ENCODE results near the gene MBD1. TPM values are rescaled to one million over a fixed set of nuclear protein-coding genes. Genes with fewer than 3 reads are reported as not detected.
"Not testable (repeated sequence)": the region's sequence is repeated elsewhere in the genome, so short reads cannot be mapped to it uniquely, and the experiment has no call there.

MBD1 gene, protein sequence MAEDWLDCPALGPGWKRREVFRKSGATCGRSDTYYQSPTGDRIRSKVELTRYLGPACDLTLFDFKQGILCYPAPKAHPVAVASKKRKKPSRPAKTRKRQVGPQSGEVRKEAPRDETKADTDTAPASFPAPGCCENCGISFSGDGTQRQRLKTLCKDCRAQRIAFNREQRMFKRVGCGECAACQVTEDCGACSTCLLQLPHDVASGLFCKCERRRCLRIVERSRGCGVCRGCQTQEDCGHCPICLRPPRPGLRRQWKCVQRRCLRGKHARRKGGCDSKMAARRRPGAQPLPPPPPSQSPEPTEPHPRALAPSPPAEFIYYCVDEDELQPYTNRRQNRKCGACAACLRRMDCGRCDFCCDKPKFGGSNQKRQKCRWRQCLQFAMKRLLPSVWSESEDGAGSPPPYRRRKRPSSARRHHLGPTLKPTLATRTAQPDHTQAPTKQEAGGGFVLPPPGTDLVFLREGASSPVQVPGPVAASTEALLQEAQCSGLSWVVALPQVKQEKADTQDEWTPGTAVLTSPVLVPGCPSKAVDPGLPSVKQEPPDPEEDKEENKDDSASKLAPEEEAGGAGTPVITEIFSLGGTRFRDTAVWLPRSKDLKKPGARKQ
- 36.3 and 44.3 TPM in 2 replicates for total RNA-seq (2014; rRNA removed; shearing (Covaris generic))

DNA sequence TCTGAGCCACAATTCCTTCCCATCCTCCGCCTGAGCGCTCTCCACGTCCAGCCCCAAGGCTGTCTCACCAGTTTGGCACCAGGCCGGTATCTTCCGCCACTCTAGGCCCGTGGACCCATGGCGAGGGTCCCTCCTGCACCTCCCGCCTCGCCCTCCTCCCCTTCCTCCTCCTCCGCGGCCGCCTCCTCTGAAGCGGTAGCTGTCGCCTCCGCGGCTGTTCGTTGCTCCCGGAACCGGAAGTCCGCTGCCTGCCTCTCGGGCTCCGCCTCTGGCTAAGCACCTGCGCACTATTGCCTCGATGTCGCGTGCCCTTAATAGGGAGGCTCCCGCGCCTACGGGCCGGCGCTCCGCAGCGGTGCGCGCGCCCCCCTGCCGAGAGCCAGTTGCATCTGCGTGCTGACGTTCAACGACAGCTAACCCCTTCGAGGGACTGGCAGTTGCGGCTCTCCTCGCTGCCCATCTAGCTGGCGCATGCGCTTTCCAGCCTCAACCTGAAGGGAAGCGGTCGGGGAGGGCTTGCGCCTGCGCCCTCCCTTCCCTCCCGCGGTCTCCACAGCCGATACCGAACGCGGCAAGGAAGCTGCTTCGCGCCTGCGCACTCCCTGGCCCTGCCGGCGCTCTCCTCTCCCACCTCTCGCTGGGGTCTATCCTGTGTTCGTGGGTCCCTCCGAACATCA lies at the start of gene MBD1:
TSS of gene MBD1 (minus strand) at position 229 of the 677 bp plus-strand sequence. CDS start 1,531 bp downstream, outside the sequence.
- DNase-seq (ENCODE audit: low read depth): peak; percentile 93

DNA sequence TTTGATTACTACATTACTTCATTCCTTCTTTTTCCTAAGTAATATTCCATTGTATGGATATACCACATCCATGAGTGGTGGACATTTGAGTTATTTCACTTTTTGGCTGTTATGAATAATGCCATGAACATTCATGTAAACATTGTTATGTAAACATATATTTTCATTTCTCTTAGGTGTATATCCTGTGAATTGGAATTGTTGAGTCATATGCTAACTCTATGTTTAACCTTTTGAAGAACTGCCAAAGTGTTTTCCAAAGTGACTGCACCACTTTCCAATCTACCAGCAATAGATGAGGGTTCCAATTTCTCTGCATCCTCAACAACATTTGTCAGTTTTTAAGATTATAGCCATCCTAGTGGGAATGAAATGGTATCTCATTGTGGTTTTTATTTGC lies 48.9 kb upstream of the MBD1 start:
- no peak for DNase-seq (ENCODE audit: low read depth)

DNA sequence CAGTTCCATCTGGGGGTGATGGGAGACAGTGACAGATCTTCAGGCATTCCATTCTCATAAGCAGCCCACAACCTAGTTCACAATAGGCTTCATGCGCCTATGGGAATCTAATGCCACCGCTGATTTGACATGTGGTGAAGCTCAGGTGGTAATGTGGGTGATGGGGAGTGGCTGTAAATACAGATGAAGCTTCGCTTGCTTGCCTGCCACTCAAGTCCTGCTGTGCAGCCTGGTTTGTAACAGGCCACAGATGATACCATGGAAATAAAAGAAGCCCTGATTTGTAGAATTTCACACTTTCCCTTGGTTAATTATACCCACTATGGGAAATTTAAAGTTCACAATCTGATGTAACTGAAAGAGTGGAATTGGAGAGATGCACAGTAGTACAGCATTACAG lies 46.7 kb upstream of the MBD1 start:
- no peak for DNase-seq (ENCODE audit: low read depth)

DNA sequence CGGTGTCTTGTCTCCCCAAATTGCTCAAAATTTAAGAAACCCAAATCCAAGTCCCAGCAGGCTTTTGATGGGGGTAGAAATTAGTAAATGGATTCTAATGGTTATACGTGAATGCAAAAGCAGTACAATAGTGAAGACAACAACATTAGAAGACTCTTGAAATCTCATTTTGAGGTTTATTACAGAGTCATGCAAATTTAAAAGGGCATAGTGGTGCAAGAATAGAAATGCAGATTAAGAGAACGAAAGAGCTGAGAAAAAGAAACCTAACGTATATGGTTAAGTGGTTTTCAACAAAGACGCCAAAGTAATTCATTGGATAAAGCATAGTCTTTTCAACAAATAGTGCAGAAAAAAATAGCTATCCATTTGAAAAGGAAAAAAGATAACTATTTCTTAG lies 39.4 kb upstream of the MBD1 start:
- DNase-seq (ENCODE audit: low read depth): no peak

DNA sequence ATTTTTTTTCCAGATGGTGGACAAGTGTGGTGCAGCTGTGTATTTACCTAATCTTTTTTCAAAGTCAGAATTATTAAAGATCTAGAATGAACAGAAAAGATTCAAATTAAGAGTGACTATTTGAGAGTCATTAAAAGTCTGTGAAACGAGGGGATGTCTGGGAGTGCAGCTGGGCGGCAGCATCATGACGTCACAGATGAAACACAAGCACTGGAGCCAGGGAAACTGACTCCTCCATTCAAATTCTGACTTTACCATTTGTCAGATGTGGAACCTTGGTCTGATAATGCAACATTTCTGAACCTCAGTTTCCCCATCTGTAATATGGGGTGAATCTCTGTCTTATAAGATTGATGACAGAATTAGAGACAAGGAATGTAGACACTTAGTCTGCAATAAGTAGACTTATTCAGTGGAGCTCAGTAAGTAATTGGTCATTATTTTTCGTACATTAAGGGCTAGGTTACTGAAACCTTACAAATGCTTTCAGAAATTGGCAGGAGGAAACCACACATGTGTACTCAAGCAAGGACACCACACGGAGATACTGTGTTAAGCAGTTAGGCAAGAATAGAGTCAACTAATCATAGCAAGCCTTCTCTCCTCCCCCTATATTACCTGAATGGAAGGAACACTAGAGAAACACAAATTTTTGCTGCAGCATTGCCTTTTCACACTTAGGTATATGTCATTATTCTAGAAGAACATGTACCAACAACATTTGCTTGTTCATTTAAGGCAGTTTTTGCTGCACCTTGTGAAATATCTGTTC lies 34.0 kb upstream of the MBD1 start:
- DNase-seq (ENCODE audit: low read depth): no peak

DNA sequence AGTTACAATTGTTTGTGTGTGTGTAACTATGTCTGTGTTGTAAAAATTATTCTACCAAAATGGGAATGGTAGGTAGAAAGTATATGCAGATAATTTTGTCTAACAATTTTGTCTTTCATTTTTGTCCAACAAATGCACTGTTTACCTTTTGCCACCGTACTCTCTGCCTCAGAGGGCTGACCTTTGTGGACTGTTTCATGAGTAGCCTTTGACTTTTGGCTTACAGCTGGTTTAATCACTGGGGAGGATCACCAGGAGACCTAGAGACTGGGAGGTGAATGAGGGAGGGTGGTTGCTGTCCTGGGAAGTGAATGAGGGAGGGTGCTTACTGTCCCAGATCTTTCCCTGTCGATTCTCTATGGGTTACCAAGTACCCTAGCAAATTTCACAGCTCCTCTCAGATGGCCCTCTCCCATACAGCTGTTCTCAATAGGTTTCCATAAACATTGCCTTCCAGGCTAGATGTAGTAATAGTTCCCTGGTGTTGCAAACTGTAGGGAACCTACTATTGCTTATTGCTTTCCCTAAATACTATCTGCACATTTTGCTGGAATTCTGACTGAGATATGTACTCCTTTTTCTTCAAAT lies 32.6 kb upstream of the MBD1 start:
- DNase-seq (ENCODE audit: low read depth): no peak

DNA sequence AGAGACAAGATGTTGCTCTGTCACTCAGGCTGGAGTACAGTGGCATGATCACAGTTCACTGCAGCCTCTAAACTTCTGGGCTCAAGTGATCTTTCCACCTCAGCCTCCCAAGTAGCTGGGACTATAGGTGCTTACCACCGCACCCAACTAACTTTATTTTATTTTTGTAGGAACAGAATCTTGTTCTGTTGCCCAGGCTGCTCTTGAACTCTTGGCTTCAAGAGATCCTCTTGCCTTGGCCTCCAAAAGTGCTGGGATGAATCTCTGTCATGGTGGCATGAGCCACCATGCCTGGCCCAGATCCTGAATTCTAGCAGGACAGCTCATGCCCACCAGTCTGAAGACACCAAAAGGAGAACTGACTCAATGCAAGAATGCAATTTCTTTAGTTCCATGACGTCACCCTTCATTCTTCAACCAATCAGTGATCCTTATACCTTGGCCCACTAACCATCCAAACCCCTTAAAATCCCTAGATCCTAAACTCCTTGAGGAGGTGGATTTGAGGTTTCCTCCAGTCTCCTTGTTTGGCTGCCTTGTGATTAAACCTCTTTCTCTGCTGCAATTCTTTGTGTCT lies 31.8 kb upstream of the MBD1 start:
- no peak for DNase-seq (ENCODE audit: low read depth)

DNA sequence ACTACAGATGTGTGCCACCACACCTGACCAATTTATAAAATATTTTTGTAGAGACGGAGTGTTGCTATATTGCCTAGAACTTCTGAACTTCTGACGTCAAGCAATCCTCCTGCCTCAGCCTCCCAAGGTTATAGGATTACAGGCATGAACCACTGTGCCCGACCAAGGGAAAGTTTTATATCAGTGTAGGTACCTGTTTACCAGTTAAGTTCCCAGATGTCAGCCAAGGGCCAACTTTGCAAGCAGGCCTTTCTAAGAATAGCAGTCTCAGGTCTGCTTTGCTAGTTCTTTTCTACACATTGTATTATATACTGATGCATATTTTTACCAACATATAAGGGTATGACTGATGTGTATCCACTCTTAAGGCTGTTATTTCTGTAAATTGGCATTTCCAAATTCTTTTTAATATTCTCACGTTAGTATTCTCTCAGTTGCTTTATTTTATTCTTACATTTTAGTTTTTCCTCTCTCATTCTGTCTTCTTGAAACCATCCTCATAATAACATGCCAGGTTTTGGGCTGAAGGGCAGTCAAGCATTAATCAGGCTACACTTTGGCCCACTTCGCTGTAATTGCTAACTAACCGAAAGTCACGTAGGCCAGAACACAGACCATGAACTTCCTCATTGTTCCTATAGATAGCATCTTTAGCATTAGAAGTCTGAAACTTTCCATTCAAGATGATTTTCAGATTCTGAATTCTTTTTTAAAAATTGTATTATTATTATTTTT lies 31.1 kb upstream of the MBD1 start:
- no peak for DNase-seq (ENCODE audit: low read depth)

DNA sequence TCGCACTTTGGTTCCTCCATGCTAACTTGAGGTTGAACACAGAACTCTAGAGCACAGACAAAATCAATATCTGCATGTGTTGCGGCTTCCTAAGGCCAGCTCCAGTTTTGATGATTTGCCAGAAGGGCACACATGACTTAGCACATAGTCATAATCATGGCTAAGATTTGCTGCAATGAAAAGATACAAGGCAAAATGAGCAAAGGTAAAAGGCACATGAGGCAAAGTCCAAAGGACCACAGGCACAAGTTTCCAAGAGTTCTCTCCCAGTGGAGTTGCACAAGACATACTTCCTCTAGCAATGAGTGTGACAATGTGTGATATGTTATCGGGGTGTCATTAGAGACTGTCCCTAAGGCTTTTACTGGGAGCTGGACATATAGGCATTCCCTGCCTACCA lies 30.3 kb upstream of the MBD1 start:
- DNase-seq (ENCODE audit: low read depth): no peak

DNA sequence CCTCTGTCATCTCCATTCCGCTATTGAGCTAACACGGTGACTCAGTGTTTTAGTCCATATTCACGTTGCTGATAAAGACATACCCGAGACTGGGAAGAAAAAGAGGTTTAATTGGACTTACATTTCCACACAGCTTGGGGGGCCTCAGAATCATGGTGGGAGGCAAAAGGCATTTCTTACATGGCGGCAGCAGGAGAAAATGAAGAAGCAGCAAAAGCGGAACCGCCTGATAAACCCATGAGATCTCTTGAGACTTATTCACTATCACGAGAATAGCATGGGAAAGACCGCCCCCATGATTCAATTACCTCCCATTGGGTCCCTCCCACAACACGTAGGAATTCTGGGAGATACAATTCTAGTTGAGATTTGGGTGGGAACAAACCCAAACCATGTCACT lies 28.8 kb upstream of the MBD1 start:
- DNase-seq (ENCODE audit: low read depth): peak; percentile 5

DNA sequence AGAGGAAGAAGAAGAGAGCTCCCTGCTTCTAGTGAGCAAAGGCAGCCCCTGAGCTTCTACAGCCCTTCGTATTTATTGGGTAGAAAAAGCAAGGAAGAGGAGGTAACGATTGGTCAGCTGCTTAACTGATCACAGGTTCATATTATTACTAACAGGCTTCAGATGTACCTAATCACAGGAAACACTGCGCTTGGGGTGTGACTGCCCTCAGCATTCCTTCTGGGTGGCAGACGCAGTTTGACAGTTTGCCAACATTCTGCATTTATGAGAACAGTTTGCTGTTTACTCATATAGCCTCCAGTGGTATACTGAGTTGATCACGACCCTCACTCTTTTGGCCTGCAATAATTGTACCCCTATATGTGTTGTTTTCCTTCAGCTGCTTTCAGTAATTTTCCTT lies 27.5 kb upstream of the MBD1 start:
- not testable (repeated sequence) for DNase-seq (ENCODE audit: low read depth)

DNA sequence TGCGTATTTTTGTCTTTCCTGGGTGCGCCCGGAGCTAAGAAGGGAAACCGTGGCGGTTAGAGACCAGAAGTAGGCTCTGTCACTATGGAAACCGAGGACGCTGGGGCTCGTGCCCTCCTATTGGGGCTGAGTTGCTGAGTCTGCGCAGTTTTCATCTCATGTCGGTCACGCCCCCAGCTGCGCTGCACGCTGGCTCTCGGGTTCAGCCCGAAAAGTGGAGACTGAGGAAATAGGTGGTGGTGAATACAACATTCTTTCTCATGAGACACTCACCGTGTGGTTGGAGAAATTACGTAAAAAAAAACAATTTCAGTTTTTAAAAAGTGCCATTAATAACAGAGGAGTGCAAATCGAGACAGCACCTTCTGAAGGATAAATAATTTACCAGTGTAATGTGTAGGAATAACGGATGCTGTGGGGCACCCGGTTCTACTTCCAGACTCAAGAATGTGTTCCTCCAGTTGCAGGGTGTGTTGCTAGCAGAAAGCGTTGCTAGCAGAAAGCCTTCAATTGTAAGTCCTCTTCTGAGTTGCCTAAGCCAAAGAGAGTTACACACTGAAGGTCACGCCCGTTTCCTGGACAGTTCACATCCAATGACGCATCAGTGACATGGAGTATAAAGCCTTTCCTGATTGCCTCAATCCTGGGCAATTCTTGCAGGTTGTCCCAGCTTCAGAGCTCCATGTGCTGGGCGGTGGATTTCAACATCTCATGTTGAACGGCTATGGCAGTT lies 26.6 kb upstream of the MBD1 start:
- DNase-seq (ENCODE audit: low read depth): peak; percentile 84

DNA sequence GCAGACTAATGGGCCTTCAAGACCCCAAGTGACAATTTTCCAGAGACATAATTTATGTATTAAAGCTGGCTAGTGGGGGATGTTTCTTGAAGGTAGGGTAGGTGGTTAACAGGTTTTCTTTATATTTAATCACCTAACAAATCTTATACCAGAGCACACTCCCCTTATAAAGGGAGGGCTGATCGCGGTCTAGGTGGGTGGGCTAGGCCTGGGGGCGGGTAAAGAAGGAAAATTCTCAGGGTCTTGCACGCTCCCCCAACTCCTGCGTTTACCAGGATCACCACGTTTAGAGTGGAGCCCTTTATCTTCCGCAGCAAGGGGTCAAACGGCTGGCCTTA lies 26.0 kb upstream of the MBD1 start:
- no peak for DNase-seq (ENCODE audit: low read depth)

DNA sequence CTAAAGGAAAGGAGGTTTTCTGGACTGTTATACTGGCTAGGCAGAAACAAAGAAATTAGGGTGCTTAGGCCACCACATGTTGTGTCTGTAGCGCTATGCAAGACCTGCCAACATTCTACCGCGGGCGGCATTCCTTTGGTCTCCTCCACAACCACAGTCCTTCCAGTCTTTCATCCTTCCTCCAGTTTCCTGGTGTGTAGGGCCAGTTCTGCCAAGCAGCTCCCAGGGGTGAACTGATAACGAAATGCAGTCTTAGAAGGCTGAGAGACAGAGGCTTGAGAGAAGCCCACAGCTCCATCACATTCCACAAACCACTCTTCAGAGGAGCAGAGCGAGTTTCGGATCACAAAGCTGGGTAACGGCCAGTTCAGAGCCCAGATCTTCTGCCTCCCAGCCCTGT lies 25.6 kb upstream of the MBD1 start:
- DNase-seq (ENCODE audit: low read depth): peak; percentile 83

DNA sequence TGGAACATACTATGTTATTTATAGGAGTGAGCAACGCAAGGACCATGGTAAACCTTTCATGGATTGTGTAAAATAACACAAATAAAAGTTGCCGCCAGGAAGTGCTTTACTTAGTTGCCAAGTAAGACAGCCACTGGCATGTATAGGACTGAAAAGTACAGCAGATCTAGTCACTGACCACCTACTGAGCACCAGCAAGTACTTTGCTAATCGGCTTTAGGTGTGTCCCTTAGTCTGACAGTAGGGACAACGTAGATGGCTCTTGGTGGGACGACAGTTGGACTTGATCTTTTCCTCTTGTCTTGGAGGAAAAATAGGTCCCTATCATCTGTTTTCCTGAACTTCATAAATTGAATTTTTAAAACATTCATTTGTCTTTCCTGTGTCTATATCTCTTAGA lies 19.8 kb upstream of the MBD1 start:
- DNase-seq (ENCODE audit: low read depth): no peak

DNA sequence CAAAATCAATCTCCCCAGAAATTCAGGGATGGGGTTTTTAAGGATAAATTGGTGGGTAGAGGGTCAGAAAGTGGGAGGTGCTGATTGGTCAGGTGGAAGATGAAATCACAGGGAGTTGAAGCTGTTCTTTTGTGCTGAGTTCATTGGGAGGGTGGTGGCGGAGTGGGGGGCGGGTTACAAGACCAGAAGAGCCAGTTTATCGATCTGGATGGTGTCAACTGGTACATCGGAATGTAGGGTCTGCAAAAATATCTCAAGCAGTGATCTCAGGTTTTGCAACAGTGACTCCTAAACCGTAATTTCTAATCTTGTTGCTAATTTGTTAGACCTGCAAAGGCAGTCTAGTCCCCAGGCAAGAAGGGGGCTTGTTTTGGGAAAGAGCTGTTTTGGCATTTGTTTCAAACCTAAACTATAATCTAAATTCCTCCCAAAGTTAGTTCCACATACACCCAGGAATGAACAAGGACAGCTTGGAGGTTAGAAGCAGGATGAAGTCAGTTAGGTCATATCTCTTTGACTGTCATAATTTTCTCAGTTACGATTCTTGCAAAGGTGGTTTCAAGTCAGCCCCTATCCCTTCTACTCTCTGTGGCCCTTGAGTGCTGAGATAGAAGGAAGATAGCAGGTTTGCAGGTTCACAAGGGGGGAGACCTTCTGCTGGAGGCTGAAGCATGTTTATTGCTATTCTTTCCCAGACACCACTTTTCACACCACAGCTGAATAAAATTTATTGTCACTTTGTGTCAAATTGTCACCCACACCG lies 18.5 kb upstream of the MBD1 start:
- no peak for DNase-seq (ENCODE audit: low read depth)

DNA sequence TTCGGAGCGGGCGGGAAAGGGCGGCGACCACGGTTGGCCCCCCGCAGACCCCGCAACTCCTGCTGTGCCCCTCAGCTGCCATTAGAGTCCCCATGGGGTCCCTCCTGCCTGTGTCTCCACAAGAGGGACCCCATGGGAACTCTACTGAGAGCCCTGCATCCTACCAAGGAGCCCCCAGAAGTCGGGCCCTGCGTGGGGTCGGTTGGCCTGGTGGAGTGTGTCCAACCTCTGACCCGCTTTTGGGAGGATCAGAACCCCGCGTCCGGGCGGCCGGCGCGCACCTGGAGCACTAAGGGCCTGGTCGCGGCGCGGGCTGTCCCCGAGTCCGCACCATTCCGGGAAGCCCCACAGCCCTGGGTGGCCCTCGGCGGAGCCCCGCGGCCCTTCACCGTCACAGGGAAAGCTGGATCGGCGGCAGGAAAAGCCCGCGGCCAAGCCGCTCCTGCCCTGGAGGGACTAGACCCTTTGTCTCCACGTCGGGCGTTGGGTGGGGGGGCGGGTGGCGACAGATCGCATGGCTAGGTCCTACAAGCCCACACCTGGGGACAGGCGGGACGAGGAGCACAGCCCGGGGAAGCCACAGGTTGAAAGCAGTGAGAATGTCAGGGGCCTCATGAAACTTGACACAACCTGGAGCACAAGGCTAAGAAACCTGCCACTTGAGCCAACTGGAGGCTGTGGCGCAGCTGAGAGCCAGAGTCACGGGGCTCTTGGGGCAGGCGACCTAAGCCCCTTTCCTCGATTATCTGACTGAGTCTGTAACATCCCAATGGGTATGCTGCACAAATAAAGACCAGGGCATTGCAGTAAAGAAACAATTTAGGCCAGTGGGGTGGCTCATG lies 17.3 kb upstream of the MBD1 start:
- no peak for DNase-seq (ENCODE audit: low read depth)

All from RPMI7951 (cell line).